Tongue (tissue), 2 donors: ENCODE measurements around the gene FAM181A. TPM values are rescaled to one million over a fixed set of nuclear protein-coding genes. Genes with fewer than 3 reads are reported as not detected.

Source experiments
- DNase-seq: peaks from one replicate; pipeline ENCODE4 v3.0.0-alpha.2; 2015
- total RNA-seq: library from RNA; depleted of rRNA; stranded (reverse); fragments of >200 nt; gene quantifications from one replicate; pipeline ENCODE4 v1.2.3, GENCODE V29; 2014

The FAM181A gene
- total RNA-seq, 1 donor from 2014 or later: 0.31 TPM

- no peak for DNase-seq
Observed at GRCh38 chr14:93929048-93929535, 1.9 kb downstream of the FAM181A start.

DNA sequence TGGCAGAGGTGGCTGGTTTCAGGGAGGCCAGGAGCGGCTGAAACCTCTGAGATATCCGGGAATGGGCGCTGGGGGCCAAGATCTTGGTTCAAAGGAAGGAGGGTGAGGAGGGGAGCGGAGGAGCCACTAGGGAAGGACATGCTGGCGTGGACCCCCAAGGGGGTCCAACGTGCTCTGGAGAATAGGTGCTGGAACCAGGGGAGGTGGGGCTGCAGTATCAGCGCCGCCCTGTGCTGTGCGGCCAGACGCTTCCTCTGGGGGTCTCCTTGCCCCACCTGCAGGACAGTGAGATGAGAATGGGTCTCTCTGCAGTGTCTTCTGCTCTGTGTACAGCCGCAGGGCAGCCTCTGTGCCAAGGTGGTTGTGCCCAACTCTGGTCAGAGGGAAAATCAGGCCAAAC, 2.5 kb downstream of the FAM181A start:
- DNase-seq: no peak

GRCh38 chr14:93930296-93930988, 3.3 kb downstream of the FAM181A start:
- DNase-seq: no peak

DNA sequence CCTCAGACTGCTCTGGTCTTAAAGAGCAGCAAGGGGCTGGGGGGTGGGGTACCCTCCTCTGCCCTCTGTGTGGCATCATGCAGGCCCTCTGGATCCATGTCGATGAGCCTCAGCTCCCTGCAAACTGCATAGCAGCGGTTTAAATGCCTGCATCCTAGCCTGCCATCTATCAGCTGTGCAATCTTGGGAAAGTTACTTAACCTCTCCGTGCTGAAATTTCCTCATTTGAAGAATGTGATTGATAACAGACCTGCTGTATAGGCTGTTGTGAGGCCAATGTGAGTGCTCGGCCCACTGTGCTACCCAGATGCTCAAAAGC, 3.8 kb downstream of the FAM181A start:
- no peak for DNase-seq

GRCh38 chr14:93932642-93933041, 5.5 kb downstream of the FAM181A start:
- no peak for DNase-seq

- DNase-seq: no peak
Observed at GRCh38 chr14:93935213-93935612, 8.1 kb downstream of the FAM181A start.

DNA sequence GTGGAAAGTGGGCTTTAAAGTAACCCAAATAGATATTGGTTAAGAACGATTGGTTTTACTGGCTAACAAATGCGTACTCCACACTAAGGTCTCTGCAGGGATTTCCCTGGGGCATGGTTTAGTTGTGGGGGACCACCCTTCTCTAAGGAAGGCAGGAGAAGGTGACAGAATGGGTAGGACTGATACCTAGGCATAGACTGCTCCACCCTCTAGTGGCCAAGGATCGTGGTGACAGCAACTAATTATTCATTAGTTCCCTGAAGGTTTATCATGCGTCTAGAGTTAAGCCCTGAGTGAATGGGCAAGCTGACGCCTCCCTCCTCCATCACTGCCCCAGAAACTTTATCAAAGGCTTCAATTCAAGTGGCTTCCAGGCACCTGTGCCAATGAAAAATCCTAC, 9.1 kb downstream of the FAM181A start:
- DNase-seq: no peak

- no peak for DNase-seq
Observed at GRCh38 chr14:93936926-93937325, 9.8 kb downstream of the FAM181A start.

DNA sequence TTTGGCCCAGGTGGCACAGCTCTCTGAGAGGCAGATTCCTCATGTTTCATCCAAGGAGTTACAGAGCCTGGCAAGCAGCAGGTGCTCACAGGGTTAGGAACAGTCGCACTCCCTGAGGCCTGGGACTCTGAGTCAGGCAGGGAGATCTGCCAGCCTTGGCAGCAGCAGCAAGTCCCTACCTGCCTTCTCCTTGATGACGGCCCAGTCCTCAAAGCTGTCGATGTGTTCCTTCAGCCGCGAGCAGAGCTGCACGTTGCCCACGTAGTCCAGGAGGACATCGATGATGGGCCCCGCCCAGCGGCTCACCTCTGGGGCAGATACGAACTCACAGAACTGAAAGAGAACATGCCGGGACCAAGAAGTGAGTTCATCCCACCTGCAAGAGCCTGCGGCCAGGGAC, 10.4 kb downstream of the FAM181A start:
- peak; percentile 54 for DNase-seq

DNA sequence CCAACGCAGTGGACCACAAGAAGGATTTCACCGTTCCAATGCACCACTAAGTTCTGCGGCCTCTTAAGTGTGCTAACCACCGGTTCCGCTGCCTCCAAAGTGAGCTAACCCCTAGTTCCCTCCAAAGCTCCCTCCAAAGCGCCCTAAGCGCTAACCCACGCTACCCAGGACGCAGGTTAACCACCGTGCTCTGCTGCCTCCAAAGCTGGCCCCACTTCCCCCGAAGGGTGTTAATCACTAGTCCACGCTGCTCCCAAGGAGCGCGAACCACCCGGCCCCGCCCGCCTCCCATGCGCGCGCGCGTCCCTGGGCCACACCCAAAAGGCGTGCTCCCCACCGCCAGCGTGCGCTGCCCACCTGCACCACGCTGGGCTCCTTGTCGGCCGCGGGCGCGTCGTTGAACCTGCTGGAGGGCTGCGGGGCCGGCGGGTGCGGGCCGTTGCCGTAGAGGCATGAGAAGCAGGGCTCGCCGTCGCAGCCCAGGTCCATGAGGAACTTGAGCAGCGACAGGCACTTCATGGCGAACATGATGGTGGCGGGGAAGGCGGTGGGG, 11.7 kb downstream of the FAM181A start:
- DNase-seq: no peak

DNA sequence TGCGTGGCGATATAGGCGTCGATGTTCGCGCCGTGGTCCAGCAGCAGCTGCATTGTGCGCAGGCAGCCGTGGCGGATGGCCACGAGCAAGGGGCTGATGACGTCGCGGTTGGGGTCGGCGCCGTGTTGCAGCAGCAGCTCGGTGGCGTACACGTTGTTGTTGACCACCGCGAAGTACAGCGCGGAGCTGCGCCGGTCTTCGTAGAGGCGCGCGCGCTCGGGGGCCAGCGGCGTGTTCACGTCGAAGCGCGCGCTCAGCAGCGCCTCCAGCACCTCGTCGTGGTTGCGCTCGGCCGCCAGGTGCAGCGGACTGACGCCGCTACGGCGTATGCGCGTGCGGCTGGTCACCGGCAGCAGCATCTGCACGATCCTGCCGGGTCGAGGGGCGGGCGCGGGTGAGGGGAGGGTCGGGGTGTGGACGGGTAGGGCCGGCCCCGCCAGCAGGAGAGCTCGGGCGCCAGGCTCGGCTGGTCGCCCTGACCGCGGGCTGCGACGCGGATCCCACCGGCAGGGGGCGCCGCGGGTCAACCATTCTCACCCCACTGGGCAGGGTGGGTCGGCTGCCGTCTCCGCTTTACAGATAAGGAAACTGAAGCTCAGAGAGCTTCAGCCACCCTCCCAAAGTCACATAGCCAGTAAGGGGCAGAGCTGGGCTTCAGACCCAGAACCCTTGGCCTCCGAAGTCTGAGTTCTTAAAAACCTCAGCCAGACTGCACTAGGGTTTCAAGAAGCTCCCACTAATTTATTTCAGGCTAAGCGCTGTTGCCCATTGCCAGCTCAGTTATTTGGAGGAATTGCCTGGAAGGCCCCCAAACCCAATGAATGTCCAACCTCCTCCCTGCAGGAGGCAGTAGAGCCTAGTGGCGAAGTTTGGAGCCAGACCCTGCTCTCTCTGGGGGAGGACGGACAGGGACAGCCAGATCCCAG, 12.4 kb downstream of the FAM181A start:
- DNase-seq: peak; percentile 84

- no peak for DNase-seq
Observed at GRCh38 chr14:93940437-93940836, 13.3 kb downstream of the FAM181A start.

- peak; percentile 92 for DNase-seq
Observed at GRCh38 chr14:93941293-93941910, 14.3 kb downstream of the FAM181A start.

DNA sequence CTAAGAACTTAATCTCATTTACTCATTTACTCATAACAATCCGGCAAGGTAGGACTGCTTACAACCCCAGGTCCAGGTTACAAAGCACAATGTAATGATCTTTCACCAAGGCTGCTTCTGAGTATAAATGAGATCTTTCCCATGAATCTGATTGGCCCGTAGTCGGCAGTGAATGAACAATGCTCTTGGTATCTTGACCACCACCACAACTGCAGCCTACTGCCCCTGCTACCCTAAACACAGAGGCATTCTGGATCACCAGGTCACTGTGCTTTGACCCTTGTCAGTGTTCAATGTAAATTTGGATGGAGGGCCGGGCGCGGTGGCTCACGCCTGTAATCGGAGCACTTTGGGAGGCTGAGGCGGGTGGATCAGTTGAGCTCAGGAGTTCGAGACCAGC, 15.9 kb downstream of the FAM181A start:
- DNase-seq: no peak

GRCh38 chr14:93943930-93944329, 16.8 kb downstream of the FAM181A start:
- DNase-seq: no peak

DNA sequence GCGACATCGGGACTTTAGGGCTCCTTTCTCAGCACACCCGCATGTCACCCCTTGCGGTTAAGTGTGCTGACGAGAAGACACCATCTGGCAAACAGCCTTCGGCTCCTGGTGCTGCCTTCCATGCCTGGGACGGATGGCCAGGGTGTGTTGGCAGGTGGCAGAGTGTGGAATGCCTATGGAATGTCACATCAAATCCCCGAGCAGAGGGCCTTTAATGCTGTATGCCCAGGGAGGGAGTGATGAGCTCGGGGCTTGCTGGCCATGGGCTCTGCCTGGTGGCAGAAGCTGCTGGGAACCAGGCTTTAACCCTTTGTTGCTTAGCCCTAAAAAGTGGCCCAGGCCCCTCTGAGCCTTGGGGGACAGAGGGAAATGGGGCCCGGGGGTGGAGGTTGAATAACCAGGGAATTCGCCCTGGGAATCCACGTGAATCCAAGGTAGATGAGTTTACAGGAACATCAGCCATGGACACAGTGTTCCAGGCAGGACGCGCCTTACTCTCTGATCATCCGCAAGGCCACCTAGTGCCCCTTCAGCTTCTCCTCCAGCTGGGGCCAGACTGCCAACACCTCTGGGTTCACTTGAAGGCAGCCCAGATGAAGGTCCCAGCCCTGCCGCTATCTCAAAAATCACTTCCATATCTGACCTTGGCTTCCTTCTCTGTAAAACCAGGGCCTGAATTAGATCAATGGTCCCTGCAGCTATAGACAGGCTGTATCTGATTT, 17.4 kb downstream of the FAM181A start:
- DNase-seq: peak; percentile 87

DNA sequence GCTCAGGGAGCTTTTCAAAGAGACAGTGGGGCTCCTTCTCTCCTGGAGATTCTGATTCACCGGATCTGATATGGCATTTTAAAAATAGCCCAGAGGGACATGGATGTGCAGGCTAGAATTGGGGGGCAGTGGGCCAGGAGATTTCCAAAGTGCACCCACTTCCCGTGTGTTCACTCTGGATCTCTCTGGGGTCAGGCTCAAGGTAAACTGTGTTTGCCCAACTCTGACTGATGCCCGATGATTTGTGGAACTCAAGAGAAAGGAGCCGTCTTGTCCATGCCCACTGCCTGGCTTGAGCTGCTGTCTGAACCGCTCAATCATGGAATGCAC, 17.9 kb downstream of the FAM181A start:
- no peak for DNase-seq

- no peak for DNase-seq
Observed at GRCh38 chr14:93946104-93946503, 19.0 kb downstream of the FAM181A start.

GRCh38 chr14:93946541-93947090, 19.5 kb downstream of the FAM181A start:
- DNase-seq: no peak

GRCh38 chr14:93947282-93947681, 20.1 kb downstream of the FAM181A start:
- no peak for DNase-seq

- DNase-seq: no peak
Observed at GRCh38 chr14:93949511-93950075, 22.4 kb downstream of the FAM181A start.
